Naive thymus-derived CD4-positive, alpha-beta T cell (primary cell): ENCODE data around the gene DCBLD1. TPM values are rescaled to one million over a fixed set of nuclear protein-coding genes. Genes with fewer than 3 reads are reported as not detected.

Experiments used
- ATAC-seq: fragments of 150-1000 bp; cut with Tn5 transposase; 2 replicates; pipeline ENCODE4 v1.10.0; 2021; ENCODE audit warnings: mild to moderate bottlenecking, moderate library complexity
- CTCF ChIA-PET: fragments of 350-600 bp; sonication (Branson Sonifier 250); formaldehyde crosslinking; loops from one replicate; lab custom pipeline; 2021; ENCODE audit warnings: antibody characterized with exemption; lab: Charles Lee
- POLR2A ChIA-PET: fragments of 350-600 bp; sonication (Branson Sonifier 250); formaldehyde crosslinking; loops from one replicate; lab custom pipeline; 2021; ENCODE audit warnings: antibody characterized with exemption, inconsistent platforms; lab: Charles Lee
- DNase-seq, 9 donors: peaks; one replicate each; pipeline versions ENCODE4 v3.0.0 to v3.0.0-alpha.2; 2020 to 2022; ENCODE audit warnings: mixed read lengths in 1 of 9
- H3K27ac ChIP-seq: one replicate; pipeline ENCODE4 v1.7.0; 2013; ENCODE audit warnings: mild to moderate bottlenecking, low read depth, low read length, moderate library complexity
- H3K27me3 ChIP-seq, 2 donors: one replicate each; pipeline ENCODE4 v1.7.0; 2013; ENCODE audit warnings: low read length in 2 of 2, mild to moderate bottlenecking in 2 of 2, moderate library complexity in 2 of 2; ENCODE audit not compliant: control insufficient read depth in 2 of 2, insufficient read depth in 2 of 2
- H3K36me3 ChIP-seq, 3 experiments: 1 replicate in 2 of 3; 2 replicates in 1 of 3; pipeline ENCODE4 v1.7.0; 2013; ENCODE audit warnings: low read length in 3 of 3, mild to moderate bottlenecking in 3 of 3, moderate library complexity in 1 of 3; ENCODE audit not compliant: insufficient read depth in 3 of 3, control insufficient read depth in 2 of 3
- H3K4me1 ChIP-seq, 2 donors: one replicate each; pipeline ENCODE4 v1.7.0; 2013; ENCODE audit warnings: low read length in 2 of 2, mild to moderate bottlenecking in 2 of 2, moderate library complexity in 1 of 2; ENCODE audit not compliant: control insufficient read depth in 2 of 2, insufficient read depth in 2 of 2
- H3K4me3 ChIP-seq: 2 replicates; pipeline ENCODE4 v1.7.0; 2013; ENCODE audit warnings: mild to moderate bottlenecking, low read length
- H3K9me3 ChIP-seq, 3 experiments: 1 replicate in 2 of 3; 2 replicates in 1 of 3; pipeline ENCODE4 v1.7.0; 2013; ENCODE audit warnings: low read length in 3 of 3; ENCODE audit not compliant: control insufficient read depth in 2 of 3
- H3K27ac Mint-ChIP-seq, 9 donors: one replicate each; pipeline ENCODE4 v1.8.0; 2020 to 2022; ENCODE audit warnings: mixed read lengths in 9 of 9, mild to moderate bottlenecking in 8 of 9, moderate library complexity in 5 of 9, inconsistent platforms in 2 of 9
- H3K27me3 Mint-ChIP-seq, 5 donors: one replicate each; pipeline ENCODE4 v1.8.0; 2021 to 2022; ENCODE audit warnings: mixed read lengths in 5 of 5, mild to moderate bottlenecking in 1 of 5
- H3K36me3 Mint-ChIP-seq, 5 donors: one replicate each; pipeline ENCODE4 v1.8.0; 2020 to 2022; ENCODE audit warnings: mixed read lengths in 5 of 5, mild to moderate bottlenecking in 3 of 5, inconsistent platforms in 1 of 5
- H3K4me1 Mint-ChIP-seq, 7 donors: one replicate each; pipeline ENCODE4 v1.8.0; 2020 to 2022; ENCODE audit warnings: mixed read lengths in 7 of 7, mild to moderate bottlenecking in 3 of 7, inconsistent platforms in 1 of 7
- H3K4me3 Mint-ChIP-seq, 10 donors: one replicate each; pipeline ENCODE4 v1.8.0; 2020 to 2022; ENCODE audit warnings: mild to moderate bottlenecking in 10 of 10, mixed read lengths in 10 of 10, moderate library complexity in 6 of 10, inconsistent platforms in 2 of 10
- H3K9me3 Mint-ChIP-seq, 11 donors: one replicate each; pipeline ENCODE4 v1.8.0; 2020 to 2022; ENCODE audit warnings: mixed read lengths in 11 of 11, mild to moderate bottlenecking in 4 of 11, inconsistent platforms in 1 of 11, moderate library complexity in 1 of 11
- intact Hi-C, 2 donors: fragments of 100-400 bp; cut with micrococcal nuclease; formaldehyde crosslinking; loops; one replicate each; pipeline ENCODE4 v1.15.1; 2023
- polyA plus RNA-seq, 2 donors: library from polyadenylated mRNA; unstranded; fragments of 300-500 nt; fragmentation: Illumina TruSeq; gene quantifications; one replicate each; pipeline ENCODE4 v1.2.3, GENCODE V29; 2021
- total RNA-seq, 6 experiments: library from RNA in 5 of 6; stranded (reverse) in 5 of 6; gene quantifications; 1 replicate in 5 of 6; 2 replicates in 1 of 6; pipeline ENCODE4 v1.2.3 and lab custom pipeline; 2021 to 2026

Gene DCBLD1
- total and polyA plus RNA-seq, 7 experiments from 2014 or later, result 1.2 to 7.6 (median 4.4) TPM

GRCh38 chr6:117480651-117481050 lies 1.8 kb upstream of the DCBLD1 start:
- Histone ChIP-seq H3K27me3 (no peaks in the 10 kb centered on the region), H3K27ac (no peak overlapping the region), H3K9me3 (no peaks in the 10 kb centered on the region), H3K4me3 (no peak overlapping the region), H3K36me3 (no peaks in the 10 kb centered on the region), H3K4me1 (peaks cover 8 to 10% of the 10 kb centered on the region in 2 donors)
- CTCF ChIA-PET, result interaction anchor here (1.5 to 4.4 kb wide), 4 partner anchors 31 to 124 kb away, joined by 4 to 12 read pairs (median 6); no protein-coding TSS in a partner anchor
- Mint-ChIP-seq H3K27ac (no peak overlapping the region), H3K4me3 (peak overlapping the region in 2 of 10 donors; percentile 68 to 70), H3K36me3 (no peaks in the 10 kb centered on the region), H3K9me3 (no peaks in the 10 kb centered on the region), H3K4me1 (peaks cover 15 to 18% (median 16%) of the 10 kb centered on the region in 7 donors), H3K27me3 (peaks cover 31 to 73% (median 43%) of the 10 kb centered on the region in 5 donors)
- POLR2A ChIA-PET, result interaction anchor here (0.7 to 1.6 kb wide), 3 partner anchors 29 to 69 kb away, joined by 3 to 9 read pairs (median 3); no protein-coding TSS in a partner anchor
- DNase-seq (no peak), ATAC-seq (no peak)
- intact Hi-C loops, result loop anchor here (1.0 to 10.0 kb wide), 5 partner anchors 30 to 1864 kb away; partner anchors contain the start of genes ASF1A (in 1 of the 2), MAN1A1 (in 1 of the 2), MCM9 (in 1 of the 2) and TSPYL4 (in 1 of the 2)

GRCh38 chr6:117481278-117481925 lies 1.1 kb upstream of the DCBLD1 start:
- H3K4me3 Mint-ChIP-seq, result peak overlapping the region; percentile 68 to 91 (median 80)
- peaks cover 38 to 73% (median 46%) of the 10 kb centered on the region in 5 donors for H3K27me3 Mint-ChIP-seq
- CTCF ChIA-PET, result interaction anchor here (1.5 to 4.4 kb wide), 4 partner anchors 31 to 123 kb away, joined by 4 to 12 read pairs (median 6); no protein-coding TSS in a partner anchor
- Histone ChIP-seq H3K4me1 (peaks cover 8 to 10% of the 10 kb centered on the region in 2 donors), H3K27ac (no peak overlapping the region), H3K36me3 (no peaks in the 10 kb centered on the region), H3K27me3 (no peaks in the 10 kb centered on the region), H3K9me3 (no peaks in the 10 kb centered on the region), H3K4me3 (peak overlapping the region; percentile 49)
- H3K27ac Mint-ChIP-seq, result peak overlapping the region in 3 of 9 donors; percentile 7 to 78 (median 14)
- ATAC-seq, result no peak
- POLR2A ChIA-PET, result interaction anchor here (0.5 to 1.6 kb wide), 4 partner anchors 17 to 68 kb away, joined by 3 to 9 read pairs (median 3); no protein-coding TSS in a partner anchor
- H3K9me3 Mint-ChIP-seq, result no peaks in the 10 kb centered on the region
- peaks cover 15 to 18% (median 16%) of the 10 kb centered on the region in 7 donors for H3K4me1 Mint-ChIP-seq
- intact Hi-C loops, result loop anchor here (1.0 to 10.0 kb wide), 5 partner anchors 31 to 1863 kb away; partner anchors contain the start of genes ASF1A (in 1 of the 2), MAN1A1 (in 1 of the 2), MCM9 (in 1 of the 2) and TSPYL4 (in 1 of the 2)
- peaks cover 0 to under 1% (median 0%) of the 10 kb centered on the region in 5 donors for H3K36me3 Mint-ChIP-seq
- peak in 4 of 9 donors; percentile 5 to 19 (median 12) for DNase-seq

- POLR2A ChIA-PET, result interaction anchor here (1.6 kb wide), 1 partner anchor 67 kb away, joined by 9 read pairs; no protein-coding TSS in a partner anchor
- no peaks in the 10 kb centered on the region for H3K9me3 ChIP-seq
- intact Hi-C loops, result loop anchor here (1.0 to 10.0 kb wide), 9 partner anchors 32 to 1863 kb away; partner anchors contain the start of genes GOPC (in 2 of the 2), NUS1 (in 2 of the 2), ASF1A (in 1 of the 2) and MAN1A1 (in 1 of the 2)
- peak overlapping the region in 3 of 9 donors; percentile 7 to 78 (median 36) for H3K27ac Mint-ChIP-seq
- peaks cover 15 to 18% (median 16%) of the 10 kb centered on the region in 7 donors for H3K4me1 Mint-ChIP-seq
- H3K36me3 ChIP-seq, result no peaks in the 10 kb centered on the region
- H3K36me3 Mint-ChIP-seq, result peaks cover 0 to 2% (median 0%) of the 10 kb centered on the region in 5 donors
- H3K4me1 ChIP-seq, result peaks cover 8 to 10% of the 10 kb centered on the region in 2 donors
- DNase-seq (peak in 2 of 9 donors; percentile 4 to 8), ATAC-seq (peak; percentile 1)
- no peaks in the 10 kb centered on the region for H3K27me3 ChIP-seq
- CTCF ChIA-PET, result interaction anchor here (1.5 to 4.4 kb wide), 4 partner anchors 32 to 122 kb away, joined by 4 to 12 read pairs (median 6); no protein-coding TSS in a partner anchor
- peak overlapping the region; percentile 68 to 91 (median 80) for H3K4me3 Mint-ChIP-seq
- H3K4me3 ChIP-seq, result peak overlapping the region; percentile 49
- H3K9me3 Mint-ChIP-seq, result no peaks in the 10 kb centered on the region
- no peak overlapping the region for H3K27ac ChIP-seq
- peaks cover 41 to 72% (median 50%) of the 10 kb centered on the region in 5 donors for H3K27me3 Mint-ChIP-seq
These were observed 591 bp upstream of the DCBLD1 start for GRCh38 chr6:117481926-117482239.

GRCh38 chr6:117483004-117483644 lies 650 bp downstream of the DCBLD1 start:
- no peaks in the 10 kb centered on the region for H3K36me3 ChIP-seq
- H3K4me3 ChIP-seq, result peak overlapping the region; percentile 63
- Mint-ChIP-seq H3K36me3 (peaks cover 0 to 2% (median 0%) of the 10 kb centered on the region in 5 donors), H3K27ac (peak overlapping the region in 7 of 9 donors; percentile 28 to 84 (median 39)), H3K4me1 (peaks cover 15 to 18% (median 16%) of the 10 kb centered on the region in 7 donors), H3K4me3 (peak overlapping the region; percentile 87 to 96 (median 91)), H3K27me3 (peaks cover 45 to 62% (median 50%) of the 10 kb centered on the region in 5 donors), H3K9me3 (no peaks in the 10 kb centered on the region)
- H3K9me3 ChIP-seq, result no peaks in the 10 kb centered on the region
- no peak overlapping the region for H3K27ac ChIP-seq
- intact Hi-C loops, result loop anchor here (5.0 to 10.0 kb wide), 4 partner anchors 1231 to 1862 kb away; partner anchors contain the start of genes ASF1A (in 1 of the 2), MAN1A1 (in 1 of the 2), MCM9 (in 1 of the 2) and TSPYL4 (in 1 of the 2)
- peak; percentile 5 for ATAC-seq
- CTCF ChIA-PET, result interaction anchor here (2.3 kb wide), 1 partner anchor 72 kb away, joined by 7 read pairs; no protein-coding TSS in a partner anchor
- peak in 4 of 9 donors; percentile 5 to 39 (median 14) for DNase-seq
- POLR2A ChIA-PET, result interaction anchor here (1.5 kb wide), 1 partner anchor 65 kb away, joined by 5 read pairs; no protein-coding TSS in a partner anchor
- H3K27me3 ChIP-seq, result no peaks in the 10 kb centered on the region
- peaks cover 8 to 10% of the 10 kb centered on the region in 2 donors for H3K4me1 ChIP-seq

- Histone ChIP-seq H3K36me3 (no peaks in the 10 kb centered on the region), H3K27me3 (no peaks in the 10 kb centered on the region), H3K4me3 (peak overlapping the region; percentile 63), H3K4me1 (peaks cover 8 to 10% of the 10 kb centered on the region in 2 donors), H3K27ac (no peak overlapping the region), H3K9me3 (no peaks in the 10 kb centered on the region)
- intact Hi-C loops, result loop anchor here (5.0 to 10.0 kb wide), 4 partner anchors 1231 to 1861 kb away; partner anchors contain the start of genes ASF1A (in 1 of the 2), MAN1A1 (in 1 of the 2), MCM9 (in 1 of the 2) and TSPYL4 (in 1 of the 2)
- DNase-seq (peak in 5 of 9 donors; percentile 11 to 22 (median 12)), ATAC-seq (no peak)
- H3K36me3 Mint-ChIP-seq, result peaks cover 0 to 2% (median 0%) of the 10 kb centered on the region in 5 donors
- H3K27me3 Mint-ChIP-seq, result peaks cover 44 to 59% (median 50%) of the 10 kb centered on the region in 5 donors
- H3K4me3 Mint-ChIP-seq, result peak overlapping the region; percentile 87 to 96 (median 91)
- POLR2A ChIA-PET, result interaction anchor here (1.5 kb wide), 1 partner anchor 65 kb away, joined by 5 read pairs; no protein-coding TSS in a partner anchor
- H3K4me1 Mint-ChIP-seq, result peaks cover 15 to 18% (median 16%) of the 10 kb centered on the region in 7 donors
- no peaks in the 10 kb centered on the region for H3K9me3 Mint-ChIP-seq
- peak overlapping the region in 6 of 9 donors; percentile 28 to 84 (median 52) for H3K27ac Mint-ChIP-seq
- CTCF ChIA-PET, result interaction anchor here (2.3 kb wide), 1 partner anchor 72 kb away, joined by 7 read pairs; no protein-coding TSS in a partner anchor
These were observed 1.2 kb downstream of the DCBLD1 start for GRCh38 chr6:117483645-117484016.
